HepG2 (cell line): ENCODE measurements around the gene RNF168. TPM values are rescaled to one million over a fixed set of nuclear protein-coding genes. Genes with fewer than 3 reads are reported as not detected.

Experiments
- ELF1 ChIP-seq: sonication (generic); formaldehyde crosslinking; IDR thresholded peaks from 2 replicates; pipeline ENCODE4 v1.4.0; 2020; ENCODE audit warnings: missing genetic modification reagents
- FOXK1 ChIP-seq: sonication (generic); formaldehyde crosslinking; IDR thresholded peaks from 2 replicates; pipeline ENCODE4 v1.4.0; 2020; ENCODE audit warnings: low read depth, missing genetic modification reagents, borderline replicate concordance
- GABPA ChIP-seq, 2 experiments: IDR thresholded peaks; 2 replicates each; pipeline ENCODE4 v1.6.1; 2011 to 2016; ENCODE audit warnings: low read depth in 2 of 2, low read length in 1 of 2, missing biosample characterization in 1 of 2, missing genetic modification characterization in 1 of 2
- KDM3A ChIP-seq: IDR thresholded peaks from 2 replicates; pipeline ENCODE4 v1.6.1; 2018; ENCODE audit warnings: low read depth, missing compliant biosample characterization
- NFYB ChIP-seq: sonication (generic); formaldehyde crosslinking; IDR thresholded peaks from 2 replicates; pipeline ENCODE4 v1.4.0; 2020; ENCODE audit warnings: missing genetic modification reagents
- SIN3B ChIP-seq: fragments of 150-350 bp; IDR thresholded peaks from 2 replicates; pipeline ENCODE4 v1.6.1; 2014; ENCODE audit warnings: low read length
- SMARCE1 ChIP-seq: fragments of 450-650 bp; IDR thresholded peaks from 2 replicates; pipeline ENCODE4 v1.6.1; 2017; ENCODE audit warnings: borderline replicate concordance
- SP1 ChIP-seq, 2 experiments: fragments of 450-650 bp in 1 of 2; sonication (generic) in 1 of 2; formaldehyde crosslinking in 1 of 2; IDR thresholded peaks; 2 replicates each; pipeline versions ENCODE4 v1.4.0 to v1.6.1; 2016 to 2020; ENCODE audit warnings: missing genetic modification reagents in 1 of 2
- ZNF776 ChIP-seq: sonication (generic); formaldehyde crosslinking; IDR thresholded peaks from 2 replicates; pipeline ENCODE4 v1.4.0; 2020; ENCODE audit warnings: mild to moderate bottlenecking, missing genetic modification reagents
- polyA plus RNA-seq, 8 experiments: library from polyadenylated mRNA; depleted of rRNA in 3 of 8; stranded (reverse) in 7 of 8; unstranded in 1 of 8; fragments of >200 nt; fragmentation: Illumina TruSeq in 4 of 8; extraction: Trizol in 4 of 8; gene quantifications; 2 replicates each; pipeline versions ENCODE4 v1.2.1 to v1.2.3, GENCODE V29; 2011 to 2016; ENCODE audit warnings: low read depth in 4 of 8, missing spikeins in 1 of 8, mixed read lengths in 1 of 8; ENCODE audit not compliant: insufficient read depth in 1 of 8
- total RNA-seq, 5 experiments: library from RNA; depleted of rRNA; stranded (reverse); fragments of >200 nt; fragmentation: Illumina TruSeq; extraction: Trizol; gene quantifications; 2 replicates each; pipeline ENCODE4 v1.2.3, GENCODE V29; 2016; ENCODE audit warnings: low read depth in 1 of 5
- TF ChIP-seq, protein P1 (sequence below): sonication (generic); formaldehyde crosslinking; IDR thresholded peaks from 2 replicates; pipeline ENCODE4 v1.5.1; 2020; ENCODE audit warnings: missing genetic modification reagents, mild to moderate bottlenecking, borderline replicate concordance
- TF ChIP-seq, protein P2 (sequence below): sonication (generic); formaldehyde crosslinking; IDR thresholded peaks from 2 replicates; pipeline ENCODE4 v1.4.0; 2020; ENCODE audit warnings: missing genetic modification reagents, borderline replicate concordance
- TF ChIP-seq, protein P3 (sequence below): sonication (generic); formaldehyde crosslinking; IDR thresholded peaks from 2 replicates; pipeline ENCODE4; 2020; ENCODE audit warnings: missing genetic modification reagents, mild to moderate bottlenecking, borderline replicate concordance
- TF ChIP-seq, protein P4 (sequence below): sonication (generic); formaldehyde crosslinking; IDR thresholded peaks from 2 replicates; pipeline ENCODE4 v1.4.0; 2020; ENCODE audit warnings: missing genetic modification reagents
- TF ChIP-seq, protein P5 (sequence below): IDR thresholded peaks from 2 replicates; pipeline ENCODE4 v1.6.1; 2012; ENCODE audit warnings: inconsistent platforms

Gene RNF168
- total and polyA plus RNA-seq, 2 of the 13 experiments (the other 11 are each of a cell fraction or from before 2014, with no cell fraction given): 3.7 to 22.9 TPM

DNA sequence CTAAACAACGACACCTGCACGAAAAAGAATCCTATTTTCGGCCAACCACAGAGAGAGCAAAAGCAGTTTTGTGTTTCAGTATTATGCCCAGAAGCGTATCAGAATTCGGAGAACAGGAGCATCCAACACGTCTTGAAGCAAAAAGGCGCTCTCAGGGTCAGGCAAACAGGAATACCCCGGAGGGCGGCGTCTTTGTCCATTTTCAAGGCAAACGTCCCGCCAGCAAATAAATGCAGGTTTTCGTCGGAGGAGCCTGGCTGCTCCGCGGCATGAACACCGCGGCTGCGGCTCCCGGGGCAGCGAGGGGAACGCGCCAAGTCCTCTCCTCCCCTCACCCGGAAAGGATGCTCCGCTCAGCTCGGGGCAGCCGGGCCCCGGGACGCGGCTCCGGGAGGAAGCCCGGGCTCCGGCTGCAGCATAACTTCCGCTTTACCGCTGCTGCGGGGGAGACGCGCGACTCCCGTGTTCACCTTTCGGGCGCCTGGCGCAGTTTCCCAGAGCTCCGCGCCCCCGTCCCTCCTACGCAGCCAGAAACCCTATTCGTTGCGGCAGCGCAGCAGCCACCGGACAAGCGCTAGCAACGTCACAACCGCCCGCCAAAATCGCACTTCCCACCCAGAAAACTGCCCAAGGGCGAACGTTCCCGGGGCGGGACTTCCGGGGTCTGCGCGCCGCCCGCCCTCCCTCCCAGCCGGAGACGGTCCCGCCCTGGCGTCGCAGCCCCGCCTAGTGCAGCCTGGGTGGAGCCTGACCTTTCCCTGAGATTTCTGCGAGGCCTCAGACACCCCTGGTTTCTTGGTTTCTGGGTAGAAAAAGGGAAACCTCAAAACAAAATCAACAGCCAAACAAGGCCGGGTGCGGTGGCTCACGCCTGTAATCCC lies at the start of gene RNF168 (continued):
- TF ChIP-seq, protein P1, sequence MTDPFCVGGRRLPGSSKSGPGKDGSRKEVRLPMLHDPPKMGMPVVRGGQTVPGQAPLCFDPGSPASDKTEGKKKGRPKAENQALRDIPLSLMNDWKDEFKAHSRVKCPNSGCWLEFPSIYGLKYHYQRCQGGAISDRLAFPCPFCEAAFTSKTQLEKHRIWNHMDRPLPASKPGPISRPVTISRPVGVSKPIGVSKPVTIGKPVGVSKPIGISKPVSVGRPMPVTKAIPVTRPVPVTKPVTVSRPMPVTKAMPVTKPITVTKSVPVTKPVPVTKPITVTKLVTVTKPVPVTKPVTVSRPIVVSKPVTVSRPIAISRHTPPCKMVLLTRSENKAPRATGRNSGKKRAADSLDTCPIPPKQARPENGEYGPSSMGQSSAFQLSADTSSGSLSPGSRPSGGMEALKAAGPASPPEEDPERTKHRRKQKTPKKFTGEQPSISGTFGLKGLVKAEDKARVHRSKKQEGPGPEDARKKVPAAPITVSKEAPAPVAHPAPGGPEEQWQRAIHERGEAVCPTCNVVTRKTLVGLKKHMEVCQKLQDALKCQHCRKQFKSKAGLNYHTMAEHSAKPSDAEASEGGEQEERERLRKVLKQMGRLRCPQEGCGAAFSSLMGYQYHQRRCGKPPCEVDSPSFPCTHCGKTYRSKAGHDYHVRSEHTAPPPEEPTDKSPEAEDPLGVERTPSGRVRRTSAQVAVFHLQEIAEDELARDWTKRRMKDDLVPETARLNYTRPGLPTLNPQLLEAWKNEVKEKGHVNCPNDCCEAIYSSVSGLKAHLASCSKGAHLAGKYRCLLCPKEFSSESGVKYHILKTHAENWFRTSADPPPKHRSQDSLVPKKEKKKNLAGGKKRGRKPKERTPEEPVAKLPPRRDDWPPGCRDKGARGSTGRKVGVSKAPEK (CRISPR knock-in tag): no peak
- peak; percentile 80 for TF ChIP-seq GABPA (IDR thresholded peaks at IDR 0.05; ENCODE audit: low read depth, low read length)
- peak; percentile 95 for TF ChIP-seq GABPA (CRISPR knock-in tag; IDR thresholded peaks at IDR 0.05; ENCODE audit: low read depth)
- TF ChIP-seq FOXK1: peak; percentile 54; the same call in 1 of the 2 replicates
- TF ChIP-seq SIN3B: no peak
- TF ChIP-seq, protein P2, sequence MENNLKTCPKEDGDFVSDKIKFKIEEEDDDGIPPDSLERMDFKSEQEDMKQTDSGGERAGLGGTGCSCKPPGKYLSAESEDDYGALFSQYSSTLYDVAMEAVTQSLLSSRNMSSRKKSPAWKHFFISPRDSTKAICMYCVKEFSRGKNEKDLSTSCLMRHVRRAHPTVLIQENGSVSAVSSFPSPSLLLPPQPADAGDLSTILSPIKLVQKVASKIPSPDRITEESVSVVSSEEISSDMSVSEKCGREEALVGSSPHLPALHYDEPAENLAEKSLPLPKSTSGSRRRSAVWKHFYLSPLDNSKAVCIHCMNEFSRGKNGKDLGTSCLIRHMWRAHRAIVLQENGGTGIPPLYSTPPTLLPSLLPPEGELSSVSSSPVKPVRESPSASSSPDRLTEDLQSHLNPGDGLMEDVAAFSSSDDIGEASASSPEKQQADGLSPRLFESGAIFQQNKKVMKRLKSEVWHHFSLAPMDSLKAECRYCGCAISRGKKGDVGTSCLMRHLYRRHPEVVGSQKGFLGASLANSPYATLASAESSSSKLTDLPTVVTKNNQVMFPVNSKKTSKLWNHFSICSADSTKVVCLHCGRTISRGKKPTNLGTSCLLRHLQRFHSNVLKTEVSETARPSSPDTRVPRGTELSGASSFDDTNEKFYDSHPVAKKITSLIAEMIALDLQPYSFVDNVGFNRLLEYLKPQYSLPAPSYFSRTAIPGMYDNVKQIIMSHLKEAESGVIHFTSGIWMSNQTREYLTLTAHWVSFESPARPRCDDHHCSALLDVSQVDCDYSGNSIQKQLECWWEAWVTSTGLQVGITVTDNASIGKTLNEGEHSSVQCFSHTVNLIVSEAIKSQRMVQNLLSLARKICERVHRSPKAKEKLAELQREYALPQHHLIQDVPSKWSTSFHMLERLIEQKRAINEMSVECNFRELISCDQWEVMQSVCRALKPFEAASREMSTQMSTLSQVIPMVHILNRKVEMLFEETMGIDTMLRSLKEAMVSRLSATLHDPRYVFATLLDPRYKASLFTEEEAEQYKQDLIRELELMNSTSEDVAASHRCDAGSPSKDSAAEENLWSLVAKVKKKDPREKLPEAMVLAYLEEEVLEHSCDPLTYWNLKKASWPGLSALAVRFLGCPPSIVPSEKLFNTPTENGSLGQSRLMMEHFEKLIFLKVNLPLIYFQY (CRISPR knock-in tag): no peak; the same call in 1 of the 2 replicates
- no peak for TF ChIP-seq KDM3A (CRISPR knock-in tag)
- no peak for TF ChIP-seq ZNF776 (CRISPR knock-in tag)
- TF ChIP-seq ELF1 (CRISPR knock-in tag): peak; percentile 97
- TF ChIP-seq, protein P3, sequence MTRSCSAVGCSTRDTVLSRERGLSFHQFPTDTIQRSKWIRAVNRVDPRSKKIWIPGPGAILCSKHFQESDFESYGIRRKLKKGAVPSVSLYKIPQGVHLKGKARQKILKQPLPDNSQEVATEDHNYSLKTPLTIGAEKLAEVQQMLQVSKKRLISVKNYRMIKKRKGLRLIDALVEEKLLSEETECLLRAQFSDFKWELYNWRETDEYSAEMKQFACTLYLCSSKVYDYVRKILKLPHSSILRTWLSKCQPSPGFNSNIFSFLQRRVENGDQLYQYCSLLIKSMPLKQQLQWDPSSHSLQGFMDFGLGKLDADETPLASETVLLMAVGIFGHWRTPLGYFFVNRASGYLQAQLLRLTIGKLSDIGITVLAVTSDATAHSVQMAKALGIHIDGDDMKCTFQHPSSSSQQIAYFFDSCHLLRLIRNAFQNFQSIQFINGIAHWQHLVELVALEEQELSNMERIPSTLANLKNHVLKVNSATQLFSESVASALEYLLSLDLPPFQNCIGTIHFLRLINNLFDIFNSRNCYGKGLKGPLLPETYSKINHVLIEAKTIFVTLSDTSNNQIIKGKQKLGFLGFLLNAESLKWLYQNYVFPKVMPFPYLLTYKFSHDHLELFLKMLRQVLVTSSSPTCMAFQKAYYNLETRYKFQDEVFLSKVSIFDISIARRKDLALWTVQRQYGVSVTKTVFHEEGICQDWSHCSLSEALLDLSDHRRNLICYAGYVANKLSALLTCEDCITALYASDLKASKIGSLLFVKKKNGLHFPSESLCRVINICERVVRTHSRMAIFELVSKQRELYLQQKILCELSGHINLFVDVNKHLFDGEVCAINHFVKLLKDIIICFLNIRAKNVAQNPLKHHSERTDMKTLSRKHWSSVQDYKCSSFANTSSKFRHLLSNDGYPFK: 0 out of 2 replicates have a peak, but pooled peaks have one; percentile 28
- no peak for TF ChIP-seq SP1 (IDR thresholded peaks at IDR 0.05)
- TF ChIP-seq SP1 (CRISPR knock-in tag; IDR thresholded peaks at IDR 0.05): peak; percentile 34; the same call in 1 of the 2 replicates
- TF ChIP-seq, protein P4, sequence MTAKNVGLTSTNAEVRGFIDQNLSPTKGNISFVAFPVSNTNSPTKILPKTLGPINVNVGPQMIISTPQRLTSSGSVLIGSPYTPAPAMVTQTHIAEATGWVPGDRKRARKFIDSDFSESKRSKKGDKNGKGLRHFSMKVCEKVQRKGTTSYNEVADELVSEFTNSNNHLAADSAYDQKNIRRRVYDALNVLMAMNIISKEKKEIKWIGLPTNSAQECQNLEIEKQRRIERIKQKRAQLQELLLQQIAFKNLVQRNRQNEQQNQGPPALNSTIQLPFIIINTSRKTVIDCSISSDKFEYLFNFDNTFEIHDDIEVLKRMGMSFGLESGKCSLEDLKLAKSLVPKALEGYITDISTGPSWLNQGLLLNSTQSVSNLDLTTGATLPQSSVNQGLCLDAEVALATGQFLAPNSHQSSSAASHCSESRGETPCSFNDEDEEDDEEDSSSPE (CRISPR knock-in tag): peak; percentile 98
- peak; percentile 82 for TF ChIP-seq NFYB (CRISPR knock-in tag)
- TF ChIP-seq, protein P5, sequence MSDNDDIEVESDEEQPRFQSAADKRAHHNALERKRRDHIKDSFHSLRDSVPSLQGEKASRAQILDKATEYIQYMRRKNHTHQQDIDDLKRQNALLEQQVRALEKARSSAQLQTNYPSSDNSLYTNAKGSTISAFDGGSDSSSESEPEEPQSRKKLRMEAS: peak; percentile 84
- TF ChIP-seq SMARCE1: no peak
